Left ventricle myocardium inferior (tissue), 1 donor: ENCODE data around the gene PMFBP1. TPM values are rescaled to one million over a fixed set of nuclear protein-coding genes. Genes with fewer than 3 reads are reported as not detected.

Experiments used
- DNase-seq: peaks from one replicate; pipeline ENCODE4 v3.0.0-alpha.2; 2020
- H3K27ac ChIP-seq: fragments of 200-600 bp; replicated peaks from 2 replicates; pipeline ENCODE4 v1.8.0; 2021
- H3K27me3 ChIP-seq: fragments of 200-600 bp; 2 replicates; pipeline ENCODE4 v1.8.0; 2021; ENCODE audit warnings: low read depth
- H3K36me3 ChIP-seq: fragments of 200-600 bp; 2 replicates; pipeline ENCODE4 v1.8.0; 2021
- H3K4me1 ChIP-seq: fragments of 200-600 bp; 2 replicates; pipeline ENCODE4 v1.8.0; 2021
- H3K4me3 ChIP-seq: fragments of 200-600 bp; 2 replicates; pipeline ENCODE4 v1.8.0; 2021; ENCODE audit warnings: mild to moderate bottlenecking, moderate library complexity
- H3K9me3 ChIP-seq: fragments of 200-600 bp; replicated peaks from 2 replicates; pipeline ENCODE4 v1.8.0; 2021
- CTCF ChIP-seq: fragments of 200-600 bp; IDR thresholded peaks from 2 replicates; pipeline ENCODE4 v1.8.0; 2021; ENCODE audit warnings: antibody characterized with exemption, mild to moderate bottlenecking, borderline replicate concordance
- intact Hi-C: fragments of 100-400 bp; cut with micrococcal nuclease; formaldehyde crosslinking; loops from one replicate; pipeline ENCODE4 v1.11.0; 2022
- total RNA-seq: library from RNA; stranded (reverse); fragmentation: NEBNext Ultra II Directional; extraction: Animal tissue kit (Norgen Biotek cat#: 25700); gene quantifications from one replicate; pipeline ENCODE4 v1.2.1, GENCODE V29; 2021
- donor health status: DM: no; HTN: yes; CAD: no; lungs with severe emphysema.

Gene PMFBP1
- total RNA-seq, 1 donor from 2014 or later = 0.05 TPM

GRCh38 chr16:72202014-72202413 lies 30.1 kb upstream of the PMFBP1 start:
- DNase-seq = no peak
- H3K4me3 ChIP-seq = no peak overlapping the region
- H3K9me3 ChIP-seq = no peaks in the 10 kb centered on the region
- H3K27me3 ChIP-seq = peaks cover 55% of the 10 kb centered on the region
- H3K36me3 ChIP-seq = no peaks in the 10 kb centered on the region
- H3K4me1 ChIP-seq = no peaks in the 10 kb centered on the region
- no peak overlapping the region for H3K27ac ChIP-seq
- intact Hi-C loops = no loop called here
- no peak for TF ChIP-seq CTCF

GRCh38 chr16:72201387-72201786 lies 29.4 kb upstream of the PMFBP1 start:
- intact Hi-C loops = no loop called here
- Histone ChIP-seq H3K4me1 (no peaks in the 10 kb centered on the region), H3K27me3 (peaks cover 55% of the 10 kb centered on the region), H3K27ac (no peak overlapping the region), H3K4me3 (no peak overlapping the region), H3K9me3 (no peaks in the 10 kb centered on the region), H3K36me3 (no peaks in the 10 kb centered on the region)
- no peak for DNase-seq
- no peak for TF ChIP-seq CTCF

GRCh38 chr16:72199761-72200337 lies 27.9 kb upstream of the PMFBP1 start:
- peaks cover 51% of the 10 kb centered on the region for H3K27me3 ChIP-seq
- no peak overlapping the region for H3K27ac ChIP-seq
- H3K9me3 ChIP-seq = no peaks in the 10 kb centered on the region
- no peak overlapping the region for H3K4me3 ChIP-seq
- intact Hi-C loops = no loop called here
- no peaks in the 10 kb centered on the region for H3K36me3 ChIP-seq
- no peak for DNase-seq
- H3K4me1 ChIP-seq = no peaks in the 10 kb centered on the region
- no peak for TF ChIP-seq CTCF

- DNase-seq = no peak
- intact Hi-C loops = no loop called here
- Histone ChIP-seq H3K9me3 (no peaks in the 10 kb centered on the region), H3K4me3 (no peak overlapping the region), H3K27me3 (peaks cover 43% of the 10 kb centered on the region), H3K4me1 (no peaks in the 10 kb centered on the region), H3K36me3 (no peaks in the 10 kb centered on the region), H3K27ac (no peak overlapping the region)
- no peak for TF ChIP-seq CTCF
Observed at GRCh38 chr16:72198771-72199201, 26.8 kb upstream of the PMFBP1 start.

- DNase-seq = no peak
- Histone ChIP-seq H3K36me3 (no peaks in the 10 kb centered on the region), H3K27ac (no peak overlapping the region), H3K9me3 (no peaks in the 10 kb centered on the region), H3K4me3 (no peak overlapping the region), H3K27me3 (peaks cover 37% of the 10 kb centered on the region), H3K4me1 (no peaks in the 10 kb centered on the region)
- intact Hi-C loops = no loop called here
- TF ChIP-seq CTCF = no peak
Observed at GRCh38 chr16:72198021-72198711, 26.2 kb upstream of the PMFBP1 start.
